HG03066 (cell line): Measurements from ENCODE around the gene DLX3.
"Not testable (repeated sequence)": the region's sequence is repeated elsewhere in the genome, so short reads cannot be mapped to it uniquely, and the experiment has no call there.

Experiments used
- ATAC-seq: cut with Tn5 transposase; IDR thresholded peaks from one replicate; pipeline ENCODE4 v1.9.1; 2021; ENCODE audit warnings: low read depth; ENCODE audit not compliant: unreplicated experiment

Gene DLX3

GRCh38 chr17:49995055-49995738 lies at the start of gene DLX3:
Gene DLX3, minus strand, starts transcription at chr17:49995224. Its CDS starts 226 bp downstream, at chr17:49994998.
- no peak for ATAC-seq

- no peak for ATAC-seq
Measured at GRCh38 chr17:50044483-50044882, 49.5 kb upstream of the DLX3 start.

GRCh38 chr17:50043290-50044148 lies 48.5 kb upstream of the DLX3 start:
- no peak for ATAC-seq

- no peak for ATAC-seq
Measured at GRCh38 chr17:50042211-50042610, 47.2 kb upstream of the DLX3 start.

- not testable (repeated sequence) for ATAC-seq
Measured at GRCh38 chr17:50040496-50040895, 45.5 kb upstream of the DLX3 start.

- ATAC-seq = no peak
Measured at GRCh38 chr17:50039058-50039457, 44.0 kb upstream of the DLX3 start.

- ATAC-seq = no peak
Measured at GRCh38 chr17:50037321-50038107, 42.5 kb upstream of the DLX3 start.

GRCh38 chr17:50036455-50037261 lies 41.6 kb upstream of the DLX3 start:
- ATAC-seq = no peak

- no peak for ATAC-seq
Measured at GRCh38 chr17:50035945-50036344, 40.9 kb upstream of the DLX3 start.

GRCh38 chr17:50035421-50035879 lies 40.4 kb upstream of the DLX3 start:
- ATAC-seq = no peak

GRCh38 chr17:50034498-50035364 lies 39.7 kb upstream of the DLX3 start:
- ATAC-seq = no peak

- ATAC-seq = no peak
Measured at GRCh38 chr17:50033316-50033715, 38.3 kb upstream of the DLX3 start.

- no peak for ATAC-seq
Measured at GRCh38 chr17:50029185-50029584, 34.2 kb upstream of the DLX3 start.

GRCh38 chr17:50028736-50029120 lies 33.7 kb upstream of the DLX3 start:
- no peak for ATAC-seq

GRCh38 chr17:50027881-50028735 lies 33.1 kb upstream of the DLX3 start:
- ATAC-seq = no peak

- no peak for ATAC-seq
Measured at GRCh38 chr17:50027172-50027880, 32.3 kb upstream of the DLX3 start.

- no peak for ATAC-seq
Measured at GRCh38 chr17:50026837-50027171, 31.8 kb upstream of the DLX3 start.
